ENCODE measurements around the gene SERPINA5. TPM values are rescaled to one million over a fixed set of nuclear protein-coding genes. Genes with fewer than 3 reads are reported as not detected.
"Not testable (repeated sequence)": the region's sequence is repeated elsewhere in the genome, so short reads cannot be mapped to it uniquely, and the experiment has no call there.

Gene SERPINA5
- total RNA-seq, 4 donors from 2014 or later, result 2.1 to 5.1 (median 3.7) TPM

DNA sequence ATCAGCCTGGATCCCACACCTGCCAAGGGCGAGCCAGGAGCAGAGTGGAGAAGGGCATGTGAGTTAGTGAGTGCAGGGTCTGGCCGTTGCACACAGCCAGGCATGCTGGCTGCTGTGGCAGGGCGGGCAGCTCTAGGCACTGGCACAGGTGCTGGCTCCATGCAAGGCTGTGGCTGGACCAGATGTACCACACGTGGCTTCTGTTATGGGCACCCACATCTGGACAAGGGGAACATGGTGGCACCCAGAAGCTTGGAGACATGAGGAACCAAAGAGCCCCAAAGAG lies 51.0 kb downstream of the SERPINA5 start:
- H3K27ac ChIP-seq (replicated peaks in 1 of 4), result no peak overlapping the region
- H3K27me3 ChIP-seq, result peaks cover 0 to 26% (median 0%) of the 10 kb centered on the region in 4 donors
- WGBS, result 92% methylated on average over 4 of the region's 4 CpGs
- TF ChIP-seq POLR2A (IDR thresholded peaks at IDR 0.05; ENCODE audit: low read depth) (no peak), POLR2AphosphoS5 (IDR thresholded peaks at IDR 0.05) (no peak), EP300 (IDR thresholded peaks at IDR 0.05) (no peak)
- TF ChIP-seq, protein P1, sequence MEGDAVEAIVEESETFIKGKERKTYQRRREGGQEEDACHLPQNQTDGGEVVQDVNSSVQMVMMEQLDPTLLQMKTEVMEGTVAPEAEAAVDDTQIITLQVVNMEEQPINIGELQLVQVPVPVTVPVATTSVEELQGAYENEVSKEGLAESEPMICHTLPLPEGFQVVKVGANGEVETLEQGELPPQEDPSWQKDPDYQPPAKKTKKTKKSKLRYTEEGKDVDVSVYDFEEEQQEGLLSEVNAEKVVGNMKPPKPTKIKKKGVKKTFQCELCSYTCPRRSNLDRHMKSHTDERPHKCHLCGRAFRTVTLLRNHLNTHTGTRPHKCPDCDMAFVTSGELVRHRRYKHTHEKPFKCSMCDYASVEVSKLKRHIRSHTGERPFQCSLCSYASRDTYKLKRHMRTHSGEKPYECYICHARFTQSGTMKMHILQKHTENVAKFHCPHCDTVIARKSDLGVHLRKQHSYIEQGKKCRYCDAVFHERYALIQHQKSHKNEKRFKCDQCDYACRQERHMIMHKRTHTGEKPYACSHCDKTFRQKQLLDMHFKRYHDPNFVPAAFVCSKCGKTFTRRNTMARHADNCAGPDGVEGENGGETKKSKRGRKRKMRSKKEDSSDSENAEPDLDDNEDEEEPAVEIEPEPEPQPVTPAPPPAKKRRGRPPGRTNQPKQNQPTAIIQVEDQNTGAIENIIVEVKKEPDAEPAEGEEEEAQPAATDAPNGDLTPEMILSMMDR (IDR thresholded peaks at IDR 0.05), result no peak
- intact Hi-C loops (cut with DNase I), result no loop called here
- DNase-seq (ENCODE audit: extremely low spot score), result no peak
- no peak overlapping the region for H3K4me3 ChIP-seq
- no peaks in the 10 kb centered on the region for H3K4me1 ChIP-seq
- H3K9me3 ChIP-seq, result no peaks in the 10 kb centered on the region
- no peaks in the 10 kb centered on the region for H3K36me3 ChIP-seq

DNA sequence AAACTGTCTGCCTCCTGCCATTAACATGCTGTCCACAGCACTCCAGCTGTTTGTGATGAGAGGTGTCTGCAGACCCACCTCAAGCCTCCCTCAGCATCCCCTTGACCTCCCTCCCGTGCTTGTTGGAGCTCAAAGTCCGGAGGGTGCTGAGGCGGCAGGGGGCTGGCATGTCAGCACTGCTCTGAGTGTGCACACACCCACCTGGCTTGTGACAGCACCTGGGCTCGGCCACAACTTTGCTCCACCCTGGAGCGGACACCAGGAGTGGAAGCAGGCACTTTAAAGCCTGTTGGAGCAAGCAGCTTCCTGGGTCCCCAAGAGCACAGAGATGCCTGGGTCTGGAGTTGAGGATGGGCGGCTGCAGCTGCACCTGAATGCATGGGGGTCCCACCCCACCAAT lies 51.9 kb downstream of the SERPINA5 start:
- intact Hi-C loops (cut with DNase I), result no loop called here
- H3K36me3 ChIP-seq, result no peaks in the 10 kb centered on the region
- H3K4me1 ChIP-seq, result no peaks in the 10 kb centered on the region

DNA sequence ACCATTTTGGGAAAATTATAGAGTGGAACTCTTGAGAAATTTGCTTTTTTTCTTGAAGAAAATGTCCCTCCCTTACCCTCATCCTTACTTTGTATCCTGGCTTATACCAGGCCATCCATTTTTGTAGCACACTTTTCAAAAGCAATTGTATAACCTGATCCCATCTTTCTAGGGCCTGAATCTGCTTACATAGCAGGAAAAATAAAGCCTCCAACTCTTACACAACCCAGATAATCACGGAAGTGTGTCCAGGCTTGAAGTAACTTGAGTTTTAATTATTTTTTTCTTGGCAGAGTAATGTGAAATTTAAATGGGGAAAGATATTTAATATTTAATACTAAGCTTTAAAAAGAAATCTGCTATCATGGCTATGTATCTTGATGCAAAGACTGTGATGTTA lies 53.9 kb downstream of the SERPINA5 start:
- Histone ChIP-seq H3K4me3 (no peak overlapping the region), H3K4me1 (no peaks in the 10 kb centered on the region), H3K36me3 (no peaks in the 10 kb centered on the region), H3K9me3 (no peaks in the 10 kb centered on the region), H3K27ac (replicated peaks in 1 of 4) (no peak overlapping the region), H3K27me3 (peaks cover 0 to 22% (median 0%) of the 10 kb centered on the region in 4 donors)
- 74% methylated on average over 1 of the region's 1 CpG for WGBS
- no peak for DNase-seq (ENCODE audit: extremely low spot score)
- TF ChIP-seq POLR2A (IDR thresholded peaks at IDR 0.05; ENCODE audit: low read depth), result no peak
- TF ChIP-seq POLR2AphosphoS5 (IDR thresholded peaks at IDR 0.05), result no peak
- TF ChIP-seq EP300 (IDR thresholded peaks at IDR 0.05), result no peak
- TF ChIP-seq, protein P1 (IDR thresholded peaks at IDR 0.05), result no peak
- intact Hi-C loops (cut with DNase I), result no loop called here

More for the DNA sequence above, 51.9 kb downstream of the SERPINA5 start:
- DNase-seq (ENCODE audit: extremely low spot score), result no peak
- H3K27ac ChIP-seq (replicated peaks in 1 of 4), result no peak overlapping the region
- TF ChIP-seq POLR2AphosphoS5 (IDR thresholded peaks at IDR 0.05) (no peak), POLR2A (IDR thresholded peaks at IDR 0.05; ENCODE audit: low read depth) (no peak), EP300 (IDR thresholded peaks at IDR 0.05) (no peak)
- TF ChIP-seq, protein P1 (IDR thresholded peaks at IDR 0.05), result no peak
- no peak overlapping the region for H3K4me3 ChIP-seq
- no peaks in the 10 kb centered on the region for H3K9me3 ChIP-seq
- 78% methylated on average over 5 of the region's 6 CpGs for WGBS
- peaks cover 0 to 26% (median 0%) of the 10 kb centered on the region in 4 donors for H3K27me3 ChIP-seq

DNA sequence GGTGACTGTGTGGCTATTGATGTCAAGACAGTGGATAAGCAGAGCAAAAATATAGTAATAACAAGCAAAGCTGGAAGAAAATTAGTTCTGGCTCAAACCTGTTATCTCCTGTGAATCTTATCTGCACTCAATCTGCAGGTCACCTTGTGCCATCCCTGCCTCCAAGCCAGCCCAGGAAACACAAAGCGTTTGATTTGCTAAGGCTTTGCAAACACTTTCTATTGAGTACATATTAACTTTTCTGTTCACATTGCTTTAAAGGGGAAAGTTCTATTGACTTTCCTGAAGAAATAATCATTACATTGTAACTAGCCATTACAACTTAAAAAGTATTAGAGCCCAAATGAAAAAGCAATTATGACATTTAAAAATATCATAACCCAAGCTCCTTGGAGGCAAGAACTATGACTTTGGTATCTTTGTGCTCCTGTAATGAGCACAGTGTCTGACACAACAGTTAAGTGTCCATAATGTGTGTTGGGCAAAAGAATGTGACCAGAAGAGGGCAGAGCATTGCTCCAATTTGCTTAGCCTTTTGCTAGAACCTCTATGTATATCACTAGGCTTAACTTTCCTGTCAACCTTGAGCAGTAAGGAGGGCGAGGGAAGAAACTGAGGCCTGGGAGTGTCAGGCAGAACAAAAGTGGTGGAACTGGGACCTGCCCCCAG lies 55.7 kb downstream of the SERPINA5 start:
- DNase-seq (ENCODE audit: extremely low spot score), result no peak
- H3K9me3 ChIP-seq, result no peaks in the 10 kb centered on the region
- no peaks in the 10 kb centered on the region for H3K36me3 ChIP-seq
- no peak overlapping the region for H3K27ac ChIP-seq (replicated peaks in 1 of 4)
- TF ChIP-seq POLR2A (IDR thresholded peaks at IDR 0.05; ENCODE audit: low read depth) (no peak), EP300 (IDR thresholded peaks at IDR 0.05) (no peak), POLR2AphosphoS5 (IDR thresholded peaks at IDR 0.05) (no peak)
- TF ChIP-seq, protein P1 (IDR thresholded peaks at IDR 0.05), result no peak
- peaks cover 0 to 20% (median 0%) of the 10 kb centered on the region in 4 donors for H3K27me3 ChIP-seq
- WGBS, result 69% methylated on average over 2 of the region's 2 CpGs
- H3K4me1 ChIP-seq, result no peaks in the 10 kb centered on the region
- intact Hi-C loops (cut with DNase I), result no loop called here
- no peak overlapping the region for H3K4me3 ChIP-seq

DNA sequence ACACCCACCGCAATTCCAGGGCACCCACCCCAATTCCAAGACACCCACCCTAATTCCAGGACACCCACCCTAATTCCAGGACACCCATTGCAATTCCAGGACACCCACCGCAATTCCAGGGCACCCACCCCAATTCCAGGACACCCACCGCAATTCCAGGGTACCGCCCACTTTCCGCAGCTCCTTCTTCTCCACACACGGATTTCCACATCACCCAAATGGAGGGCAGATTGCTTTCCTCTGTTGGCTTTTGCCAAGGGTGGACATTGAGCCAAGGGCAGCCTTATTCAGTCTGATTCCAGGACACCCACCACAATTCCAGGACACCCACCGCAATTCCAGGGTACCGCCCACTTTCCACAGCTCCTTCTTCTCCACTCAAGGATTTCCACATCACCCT lies 56.6 kb downstream of the SERPINA5 start:
- intact Hi-C loops (cut with DNase I); H3K9me3 ChIP-seq; H3K4me1 ChIP-seq; H3K4me3 ChIP-seq; H3K27ac ChIP-seq (replicated peaks in 1 of 4); H3K36me3 ChIP-seq; DNase-seq (ENCODE audit: extremely low spot score): not testable (repeated sequence)
- WGBS, result 85% methylated on average over 7 of the region's 8 CpGs
- peaks cover 0 to 12% (median 0%) of the 10 kb centered on the region in 4 donors for H3K27me3 ChIP-seq
